ACC112 (cell line): ENCODE results near the gene DCLK1.

Experiments
- H2AFZ ChIP-seq: fragments of 200-600 bp; sonication (generic); one replicate; pipeline ENCODE4 v1.6.0; 2017; ENCODE audit warnings: antibody characterized with exemption, low read length; ENCODE audit not compliant: unreplicated experiment
- H3K27ac ChIP-seq: fragments of 200-600 bp; sonication (generic); 2 replicates; pipeline ENCODE4 v1.5.1; 2014; ENCODE audit warnings: low read depth, mild to moderate bottlenecking, antibody characterized with exemption, low read length, moderate library complexity
- H3K27me3 ChIP-seq: fragments of 200-600 bp; sonication (generic); 2 replicates; pipeline ENCODE4 v1.6.1; 2014; ENCODE audit warnings: mild to moderate bottlenecking, antibody characterized with exemption, low read length, moderate library complexity, mixed read lengths; ENCODE audit not compliant: insufficient read depth
- H3K36me3 ChIP-seq: fragments of 200-600 bp; sonication (generic); 2 replicates; pipeline ENCODE4 v1.6.1; 2016; ENCODE audit warnings: mild to moderate bottlenecking, antibody characterized with exemption, low read length, moderate library complexity, mixed read lengths; ENCODE audit not compliant: insufficient read depth
- H3K4me1 ChIP-seq: fragments of 200-600 bp; sonication (generic); one replicate; pipeline ENCODE4 v1.6.1; 2016; ENCODE audit warnings: low read length, mixed read lengths; ENCODE audit not compliant: insufficient read depth, unreplicated experiment, control insufficient read depth
- H3K4me3 ChIP-seq: fragments of 200-600 bp; sonication (generic); 2 replicates; pipeline ENCODE4 v1.5.1; 2014; ENCODE audit warnings: mild to moderate bottlenecking, low read depth, low read length
- H3K79me2 ChIP-seq: fragments of 200-600 bp; sonication (generic); one replicate; pipeline ENCODE4 v1.6.0; 2016; ENCODE audit warnings: low read length; ENCODE audit not compliant: control insufficient read depth, unreplicated experiment, insufficient read depth

Gene DCLK1

DNA sequence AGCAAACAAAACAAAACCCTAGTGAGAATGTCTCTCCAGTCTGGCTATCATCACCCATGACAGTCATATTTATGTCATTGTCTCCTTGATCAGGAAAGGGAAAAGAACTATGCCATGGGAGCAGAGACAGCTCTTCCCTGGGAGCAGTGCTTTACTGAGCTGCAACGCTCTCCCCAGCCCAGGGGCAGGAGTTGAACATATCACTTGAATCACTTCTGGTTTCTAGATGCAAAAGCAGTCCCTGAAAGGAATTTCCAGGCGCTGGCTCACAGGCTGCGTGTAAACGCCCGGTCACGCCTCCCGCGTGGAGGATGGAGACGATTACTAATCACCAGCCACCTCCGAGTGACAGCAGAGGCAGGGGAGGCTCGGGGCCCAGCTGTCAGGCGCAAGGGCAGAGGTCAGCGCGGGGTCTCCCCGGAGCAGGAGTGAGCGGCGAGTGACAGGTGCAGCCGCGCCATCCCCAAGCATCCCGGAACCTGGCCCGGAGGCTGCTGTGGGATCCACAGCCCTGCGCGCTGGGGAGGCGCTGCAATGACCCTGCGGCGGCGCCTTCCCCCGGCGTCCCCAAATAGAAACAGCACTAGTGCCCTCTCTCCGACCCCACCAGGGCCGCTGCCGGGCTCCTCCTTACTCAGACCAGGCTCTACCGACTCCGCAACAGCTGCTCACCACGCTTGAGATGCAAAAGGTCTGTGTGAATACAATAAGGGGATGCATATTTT lies 23.5 kb upstream of the DCLK1 start:
- no peak overlapping the region for H3K4me3 ChIP-seq
- H3K79me2 ChIP-seq: no peaks in the 10 kb centered on the region
- peaks cover 3% of the 10 kb centered on the region for H3K4me1 ChIP-seq
- H3K27me3 ChIP-seq: no peaks in the 10 kb centered on the region
- H3K36me3 ChIP-seq: no peaks in the 10 kb centered on the region
- no peak overlapping the region for H3K27ac ChIP-seq
- H2AFZ ChIP-seq: no peak overlapping the region

DNA sequence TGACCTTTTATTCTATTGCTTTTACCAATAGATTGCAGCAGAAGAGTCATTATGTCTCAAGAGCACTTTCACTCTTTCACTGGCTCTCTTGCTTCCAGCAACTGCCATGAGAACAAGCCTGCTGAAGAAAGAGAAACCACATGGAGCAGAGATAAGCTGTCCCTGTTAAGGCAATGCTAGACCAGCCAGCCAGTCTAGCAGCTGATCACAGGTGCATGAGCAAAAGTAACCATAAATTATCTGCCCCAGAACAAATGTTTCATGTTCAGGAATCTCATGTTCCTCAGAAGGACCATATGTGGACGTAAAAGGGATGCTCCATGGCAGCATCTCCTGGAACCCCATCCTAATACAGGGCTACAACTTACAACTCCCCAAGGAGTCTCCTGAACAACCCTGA lies 20.4 kb upstream of the DCLK1 start:
- no peak overlapping the region for H3K4me3 ChIP-seq
- H3K79me2 ChIP-seq: no peaks in the 10 kb centered on the region
- H3K27ac ChIP-seq: no peak overlapping the region
- H3K36me3 ChIP-seq: no peaks in the 10 kb centered on the region
- no peak overlapping the region for H2AFZ ChIP-seq
- peaks cover 10% of the 10 kb centered on the region for H3K4me1 ChIP-seq
- H3K27me3 ChIP-seq: no peaks in the 10 kb centered on the region

DNA sequence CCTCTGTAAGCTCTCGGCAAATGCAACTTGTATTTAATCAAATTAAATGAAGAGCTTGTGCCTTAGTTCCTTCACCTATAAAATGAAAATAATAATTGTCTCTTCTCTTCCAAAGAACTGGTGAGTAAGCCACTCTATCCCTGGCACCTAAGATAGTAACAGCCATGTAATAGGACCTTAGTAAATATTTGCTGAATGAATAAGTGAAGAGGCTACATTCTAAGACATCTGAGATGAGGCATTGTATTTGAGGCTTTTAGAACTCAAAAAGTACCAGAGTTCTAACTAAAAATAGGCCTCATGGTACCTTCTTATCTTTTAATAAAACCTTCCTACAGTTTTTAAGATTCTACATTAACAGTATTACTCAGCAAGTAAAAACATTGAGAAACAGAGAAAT lies 17.3 kb upstream of the DCLK1 start:
- H3K4me1 ChIP-seq: peaks cover 10% of the 10 kb centered on the region
- no peaks in the 10 kb centered on the region for H3K79me2 ChIP-seq
- no peaks in the 10 kb centered on the region for H3K36me3 ChIP-seq
- H3K27ac ChIP-seq: peak overlapping the region; percentile 59
- no peak overlapping the region for H2AFZ ChIP-seq
- no peaks in the 10 kb centered on the region for H3K27me3 ChIP-seq
- H3K4me3 ChIP-seq: no peak overlapping the region

DNA sequence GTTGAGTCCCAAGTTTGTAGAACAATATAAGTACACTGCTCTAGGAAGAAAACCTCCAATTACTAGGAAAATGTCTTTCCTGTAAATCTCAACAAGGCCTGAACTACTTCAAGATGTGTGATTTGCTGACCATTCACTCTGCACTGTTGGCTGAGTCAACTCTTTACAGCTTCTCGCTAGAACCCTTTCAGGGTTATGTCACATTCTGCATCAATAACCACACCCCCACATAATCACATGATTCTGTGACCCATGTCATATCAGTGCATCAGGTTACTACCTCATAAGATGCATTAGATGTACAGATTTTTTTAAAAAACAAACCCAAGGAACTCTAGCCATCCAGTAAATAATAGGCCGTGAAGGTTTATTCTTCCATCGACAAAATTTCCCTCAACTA lies 16.1 kb upstream of the DCLK1 start:
- peaks cover 10% of the 10 kb centered on the region for H3K4me1 ChIP-seq
- H3K27me3 ChIP-seq: no peaks in the 10 kb centered on the region
- no peaks in the 10 kb centered on the region for H3K36me3 ChIP-seq
- no peak overlapping the region for H3K4me3 ChIP-seq
- no peak overlapping the region for H2AFZ ChIP-seq
- 0 out of 2 replicates have a peak overlapping the region, but pooled peaks have one; percentile 22 for H3K27ac ChIP-seq
- H3K79me2 ChIP-seq: no peaks in the 10 kb centered on the region

DNA sequence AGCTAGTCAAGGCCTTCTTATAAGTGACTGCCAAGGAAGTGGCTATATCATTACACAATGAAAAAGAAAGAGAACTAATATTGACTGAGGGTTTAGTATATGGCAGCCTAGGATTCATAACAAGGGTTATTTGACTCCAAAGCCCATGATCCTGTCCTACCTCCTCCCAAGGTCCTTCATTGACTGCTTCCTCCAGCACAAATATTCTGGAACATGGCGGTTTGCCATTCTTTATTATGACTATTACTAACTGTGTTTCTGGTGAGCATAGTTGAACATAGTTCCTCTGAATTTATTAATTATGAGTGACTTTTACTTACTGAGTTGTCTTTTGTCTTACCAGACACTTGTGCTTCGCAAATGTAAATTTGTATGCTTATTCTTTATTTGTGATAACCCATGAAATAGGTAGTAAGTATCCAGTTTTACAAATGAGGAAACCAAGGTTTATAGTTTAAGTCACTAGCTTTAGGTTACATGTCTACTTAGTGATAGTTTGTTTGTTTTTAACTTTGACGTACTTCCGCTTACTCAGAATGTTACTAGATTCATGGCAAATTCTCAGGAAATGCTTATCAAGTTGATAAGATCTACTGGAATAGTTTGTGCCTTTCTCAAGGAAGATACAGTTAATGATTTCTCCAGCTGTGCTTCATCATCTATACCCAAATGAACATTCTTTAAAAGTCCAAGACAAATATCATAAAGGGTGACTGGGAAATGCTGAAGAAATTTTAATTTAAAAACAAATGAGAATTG lies 15.5 kb upstream of the DCLK1 start:
- Histone ChIP-seq H2AFZ (no peak overlapping the region), H3K36me3 (no peaks in the 10 kb centered on the region), H3K27me3 (no peaks in the 10 kb centered on the region), H3K27ac (peak overlapping the region; percentile 34; the same call in 1 of the 2 replicates), H3K4me1 (peaks cover 10% of the 10 kb centered on the region), H3K4me3 (no peak overlapping the region), H3K79me2 (no peaks in the 10 kb centered on the region)

DNA sequence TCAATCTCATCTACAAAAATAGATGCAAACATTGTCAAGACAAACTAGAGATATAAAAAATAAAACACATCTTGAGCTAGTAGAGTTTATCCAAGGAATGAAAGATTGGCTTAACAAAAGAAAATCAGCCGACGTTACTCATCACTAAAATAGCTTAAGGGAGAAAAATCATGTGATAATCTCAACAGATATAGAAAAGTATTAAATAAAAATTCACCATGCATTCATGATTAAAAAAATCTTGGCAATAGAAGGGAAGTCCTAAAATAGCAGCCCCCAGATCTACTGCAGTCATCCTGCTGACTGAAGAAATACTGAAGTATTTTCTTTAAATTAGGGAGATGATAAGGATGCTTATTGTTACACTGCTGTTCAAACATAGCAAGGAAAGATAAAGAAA lies 12.6 kb upstream of the DCLK1 start:
- Histone ChIP-seq H3K4me1 (peaks cover 8% of the 10 kb centered on the region), H3K27me3 (no peaks in the 10 kb centered on the region), H3K36me3 (no peaks in the 10 kb centered on the region), H3K4me3 (no peak overlapping the region), H3K79me2 (no peaks in the 10 kb centered on the region), H3K27ac (no peak overlapping the region), H2AFZ (no peak overlapping the region)

DNA sequence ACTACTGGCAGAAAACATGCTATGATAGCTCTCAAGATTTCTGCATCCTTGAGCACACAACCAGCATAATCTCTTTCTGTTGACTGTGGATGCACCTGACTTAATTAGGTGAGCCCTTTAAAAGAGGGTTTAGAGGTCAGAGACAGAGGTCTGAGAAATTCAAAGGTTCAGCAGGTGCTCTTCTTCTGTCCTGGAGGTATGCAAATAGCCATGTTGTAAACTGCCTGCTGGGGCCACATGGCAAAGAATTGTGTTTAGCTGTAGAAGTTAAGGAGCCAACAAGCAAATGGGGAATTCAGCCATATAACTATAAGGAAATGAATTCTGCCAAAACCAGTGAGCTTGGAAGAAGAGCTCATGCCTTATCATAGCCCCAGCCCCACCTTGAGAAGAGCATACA lies 11.6 kb upstream of the DCLK1 start:
- no peaks in the 10 kb centered on the region for H3K27me3 ChIP-seq
- H3K4me3 ChIP-seq: no peak overlapping the region
- H2AFZ ChIP-seq: no peak overlapping the region
- H3K4me1 ChIP-seq: no peaks in the 10 kb centered on the region
- no peaks in the 10 kb centered on the region for H3K36me3 ChIP-seq
- no peak overlapping the region for H3K27ac ChIP-seq
- H3K79me2 ChIP-seq: no peaks in the 10 kb centered on the region

DNA sequence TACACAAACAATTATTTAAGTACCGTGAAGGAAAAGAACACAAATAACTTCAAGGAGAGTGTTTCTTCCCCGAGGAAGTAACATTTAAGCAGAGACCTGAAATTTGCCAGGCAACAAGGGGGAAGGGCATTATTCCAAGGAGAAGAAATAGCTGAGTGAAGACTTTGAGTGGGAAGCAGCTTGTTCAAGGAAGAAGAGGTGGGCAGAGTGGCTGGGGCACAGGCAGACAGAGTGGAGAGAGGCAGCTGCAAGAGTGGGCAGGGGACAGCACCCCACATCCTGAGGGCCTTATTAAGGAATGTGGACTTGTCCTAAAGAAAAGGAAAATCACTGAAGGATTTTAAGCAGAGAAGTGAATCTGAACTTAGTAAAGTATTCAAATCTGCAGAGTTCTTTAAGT lies 4.7 kb upstream of the DCLK1 start:
- no peaks in the 10 kb centered on the region for H3K27me3 ChIP-seq
- no peak overlapping the region for H2AFZ ChIP-seq
- no peak overlapping the region for H3K27ac ChIP-seq
- H3K4me1 ChIP-seq: peaks cover 9% of the 10 kb centered on the region
- H3K4me3 ChIP-seq: no peak overlapping the region
- no peaks in the 10 kb centered on the region for H3K79me2 ChIP-seq
- no peaks in the 10 kb centered on the region for H3K36me3 ChIP-seq

DNA sequence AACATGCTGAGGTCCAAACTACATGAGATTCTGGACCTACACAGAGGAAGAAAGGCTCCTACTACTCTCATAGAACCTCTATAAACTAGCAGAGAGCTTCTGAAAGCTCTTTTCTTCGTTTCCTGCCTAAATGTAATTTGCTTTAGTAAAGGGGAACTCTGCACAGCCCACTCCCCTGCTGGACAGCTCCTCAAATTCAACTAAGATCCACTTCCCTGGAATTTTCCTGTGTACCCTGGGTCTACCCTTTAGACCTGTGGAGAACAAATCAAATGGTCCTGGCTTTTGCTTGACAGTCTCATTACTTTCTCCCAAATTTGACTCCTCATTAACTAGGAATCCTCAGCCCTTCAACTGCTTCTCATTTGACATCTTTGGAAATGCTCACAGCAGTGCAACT lies 3.5 kb upstream of the DCLK1 start:
- Histone ChIP-seq H3K4me1 (peaks cover 14% of the 10 kb centered on the region), H3K27me3 (peaks cover 6% of the 10 kb centered on the region; the same call in 1 of the 2 replicates), H3K27ac (no peak overlapping the region), H2AFZ (no peak overlapping the region), H3K36me3 (no peaks in the 10 kb centered on the region), H3K4me3 (no peak overlapping the region), H3K79me2 (no peaks in the 10 kb centered on the region)

DNA sequence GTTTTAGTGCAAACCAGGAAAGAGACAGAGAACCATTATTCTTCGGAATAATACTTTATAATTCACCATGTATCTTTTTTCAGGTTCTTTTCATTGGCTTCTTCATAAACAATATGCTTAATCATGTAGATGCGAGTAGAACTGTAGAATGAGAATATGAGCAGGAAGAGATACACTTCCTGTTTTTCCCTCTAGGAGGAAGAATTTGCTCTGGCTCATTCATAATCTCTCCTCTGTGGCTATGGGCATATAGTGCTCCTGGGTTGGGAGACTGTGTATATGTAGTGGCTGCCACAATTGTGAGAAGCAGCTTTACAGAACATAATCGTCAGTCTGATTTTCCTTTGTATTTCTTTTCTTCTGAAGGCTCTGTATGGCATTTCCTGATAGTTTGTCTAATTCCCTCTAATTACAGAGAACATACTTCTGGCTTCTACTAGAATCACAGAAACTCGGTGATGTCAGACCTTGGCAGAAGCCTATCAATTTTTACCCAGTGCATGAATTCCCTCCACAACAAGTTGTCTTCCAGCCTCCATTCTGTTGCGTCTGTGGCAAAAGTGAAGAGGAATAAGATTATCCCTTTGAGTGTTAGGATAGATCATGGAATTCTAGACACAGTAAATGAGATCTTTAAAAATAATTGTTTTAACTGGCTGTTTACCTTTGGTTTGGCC lies 2.9 kb upstream of the DCLK1 start:
- Histone ChIP-seq H3K79me2 (no peaks in the 10 kb centered on the region), H3K36me3 (no peaks in the 10 kb centered on the region), H3K4me3 (no peak overlapping the region), H2AFZ (no peak overlapping the region), H3K27me3 (peaks cover 9% of the 10 kb centered on the region; the same call in 1 of the 2 replicates), H3K27ac (no peak overlapping the region), H3K4me1 (peaks cover 14% of the 10 kb centered on the region)
